Measurements from ENCODE around the gene CPSF3. TPM values are rescaled to one million over a fixed set of nuclear protein-coding genes. Genes with fewer than 3 reads are reported as not detected.

CPSF3 gene
- polyA plus RNA-seq (ENCODE audit: insufficient read length in 4 of 4) = 10 to 100 TPM; 52.5 to 60.2 (median 59.0) TPM

GRCh38 chr2:9423100-9423921, at the start of gene CPSF3, which contains the start of gene ITGB1BP1:
Gene CPSF3, plus strand, starts transcription at chr2:9423654. Its CDS starts 120 bp downstream, at chr2:9423774.
Gene ITGB1BP1, minus strand, starts transcription at chr2:9423528. Its CDS starts 4,831 bp downstream, at chr2:9418697.
- DNase-seq (ENCODE audit: low read depth in 4 of 4, low spot score in 3 of 4) = peak; percentile 97

GRCh38 chr2:9374071-9374730, 49.3 kb upstream of the CPSF3 start:
- no peak for DNase-seq (ENCODE audit: low read depth in 4 of 4, low spot score in 3 of 4)

- no peak for DNase-seq (ENCODE audit: low read depth in 4 of 4, low spot score in 3 of 4)
Observed at GRCh38 chr2:9375857-9376428, 47.5 kb upstream of the CPSF3 start.

GRCh38 chr2:9377461-9378097, 45.9 kb upstream of the CPSF3 start:
- DNase-seq (ENCODE audit: low read depth in 4 of 4, low spot score in 3 of 4) = no peak

GRCh38 chr2:9378433-9379390, 44.7 kb upstream of the CPSF3 start:
- DNase-seq (ENCODE audit: low read depth in 4 of 4, low spot score in 3 of 4) = no peak

GRCh38 chr2:9379391-9379755, 44.1 kb upstream of the CPSF3 start:
- DNase-seq (ENCODE audit: low read depth in 4 of 4, low spot score in 3 of 4) = no peak

GRCh38 chr2:9380702-9381628, 42.5 kb upstream of the CPSF3 start:
- DNase-seq (ENCODE audit: low read depth in 4 of 4, low spot score in 3 of 4) = no peak

- no peak for DNase-seq (ENCODE audit: low read depth in 4 of 4, low spot score in 3 of 4)
Observed at GRCh38 chr2:9382604-9383235, 40.7 kb upstream of the CPSF3 start.

GRCh38 chr2:9384521-9384920, 38.9 kb upstream of the CPSF3 start:
- DNase-seq (ENCODE audit: low read depth in 4 of 4, low spot score in 3 of 4) = no peak

- DNase-seq (ENCODE audit: low read depth in 4 of 4, low spot score in 3 of 4) = no peak
Observed at GRCh38 chr2:9385841-9386240, 37.6 kb upstream of the CPSF3 start.

- no peak for DNase-seq (ENCODE audit: low read depth in 4 of 4, low spot score in 3 of 4)
Observed at GRCh38 chr2:9388199-9388681, 35.2 kb upstream of the CPSF3 start.

GRCh38 chr2:9388950-9389911, 34.2 kb upstream of the CPSF3 start:
- DNase-seq (ENCODE audit: low read depth in 4 of 4, low spot score in 3 of 4) = no peak

- DNase-seq (ENCODE audit: low read depth in 4 of 4, low spot score in 3 of 4) = no peak
Observed at GRCh38 chr2:9390151-9390850, 33.2 kb upstream of the CPSF3 start.

- no peak for DNase-seq (ENCODE audit: low read depth in 4 of 4, low spot score in 3 of 4)
Observed at GRCh38 chr2:9390991-9391390, 32.5 kb upstream of the CPSF3 start.

- DNase-seq (ENCODE audit: low read depth in 4 of 4, low spot score in 3 of 4) = no peak
Observed at GRCh38 chr2:9391961-9392720, 31.3 kb upstream of the CPSF3 start.

Measured in right renal pelvis (tissue), 4 donors.